ENCODE measurements around the gene HCN4. TPM values are rescaled to one million over a fixed set of nuclear protein-coding genes. Genes with fewer than 3 reads are reported as not detected.

Gene HCN4
- total RNA-seq, 1 experiment from 2014 or later, result 0.09 TPM

- no TSS peak for BruUV-seq (replicated peaks)
These were observed 7.1 kb upstream of the HCN4 start for GRCh38 chr15:73375755-73376305.

GRCh38 chr15:73375012-73375411 is 6.3 kb upstream of the HCN4 start:
- Histone ChIP-seq H3K4me1 (ENCODE audit: insufficient read depth, low read length, poor library complexity, severe bottlenecking) (no peaks in the 10 kb centered on the region), H3K27ac (ENCODE audit: low read depth, low read length, poor library complexity, severe bottlenecking) (no peak overlapping the region), H3K27me3 (replicated peaks; ENCODE audit: insufficient read depth, low read depth, low read length, poor library complexity) (peaks cover 23% of the 10 kb centered on the region), H3K4me3 (ENCODE audit: low read depth, low read length, poor library complexity, severe bottlenecking) (no peak overlapping the region), H3K36me3 (ENCODE audit: insufficient read depth, low read length, poor library complexity, severe bottlenecking) (no peaks in the 10 kb centered on the region), H3K9me3 (ENCODE audit: low read depth, low read length, poor library complexity, severe bottlenecking) (no peaks in the 10 kb centered on the region)
- CTCF ChIA-PET, result no interaction called here
- POLR2A ChIA-PET (ENCODE audit: low non-redundant PET), result no interaction called here
- no TSS peak for BruUV-seq (replicated peaks)
- DNase-seq (ENCODE audit: low spot score), result no peak
- TF ChIP-seq CTCF (conservative IDR thresholded peaks at IDR 0.05; ENCODE audit: low read depth, low read length), result no peak
- no peak for TF ChIP-seq EZH2 (IDR thresholded peaks at IDR 0.05; ENCODE audit: borderline replicate concordance, low read depth, low read length, poor library complexity, severe bottlenecking)
- intact Hi-C loops (cut with micrococcal nuclease; ENCODE audit: unreplicated experiment), result no loop called here

More at GRCh38 chr15:73375755-73376305, 7.1 kb upstream of the HCN4 start:
- Histone ChIP-seq H3K27me3 (replicated peaks; ENCODE audit: insufficient read depth, low read depth, low read length, poor library complexity) (peaks cover 15% of the 10 kb centered on the region), H3K9me3 (ENCODE audit: low read depth, low read length, poor library complexity, severe bottlenecking) (no peaks in the 10 kb centered on the region), H3K4me3 (ENCODE audit: low read depth, low read length, poor library complexity, severe bottlenecking) (no peak overlapping the region), H3K27ac (ENCODE audit: low read depth, low read length, poor library complexity, severe bottlenecking) (no peak overlapping the region), H3K36me3 (ENCODE audit: insufficient read depth, low read length, poor library complexity, severe bottlenecking) (no peaks in the 10 kb centered on the region), H3K4me1 (ENCODE audit: insufficient read depth, low read length, poor library complexity, severe bottlenecking) (no peaks in the 10 kb centered on the region)
- intact Hi-C loops (cut with micrococcal nuclease; ENCODE audit: unreplicated experiment), result no loop called here
- DNase-seq (ENCODE audit: low spot score), result peak; percentile 79
- ChIA-PET POLR2A (ENCODE audit: low non-redundant PET) (no interaction called here), CTCF (no interaction called here)
- TF ChIP-seq EZH2 (IDR thresholded peaks at IDR 0.05; ENCODE audit: borderline replicate concordance, low read depth, low read length, poor library complexity, severe bottlenecking) (no peak), CTCF (conservative IDR thresholded peaks at IDR 0.05; ENCODE audit: low read depth, low read length) (no peak)

GRCh38 chr15:73374604-73375003 is 5.8 kb upstream of the HCN4 start:
- POLR2A ChIA-PET (ENCODE audit: low non-redundant PET), result no interaction called here
- H3K36me3 ChIP-seq (ENCODE audit: insufficient read depth, low read length, poor library complexity, severe bottlenecking), result no peaks in the 10 kb centered on the region
- CTCF ChIA-PET, result no interaction called here

More at GRCh38 chr15:73374604-73375003, 5.8 kb upstream of the HCN4 start:
- Histone ChIP-seq H3K27ac (ENCODE audit: low read depth, low read length, poor library complexity, severe bottlenecking) (no peak overlapping the region), H3K9me3 (ENCODE audit: low read depth, low read length, poor library complexity, severe bottlenecking) (no peaks in the 10 kb centered on the region), H3K4me1 (ENCODE audit: insufficient read depth, low read length, poor library complexity, severe bottlenecking) (no peaks in the 10 kb centered on the region), H3K4me3 (ENCODE audit: low read depth, low read length, poor library complexity, severe bottlenecking) (no peak overlapping the region), H3K27me3 (replicated peaks; ENCODE audit: insufficient read depth, low read depth, low read length, poor library complexity) (peaks cover 27% of the 10 kb centered on the region)
- TF ChIP-seq CTCF (conservative IDR thresholded peaks at IDR 0.05; ENCODE audit: low read depth, low read length) (no peak), EZH2 (IDR thresholded peaks at IDR 0.05; ENCODE audit: borderline replicate concordance, low read depth, low read length, poor library complexity, severe bottlenecking) (no peak)
- DNase-seq (ENCODE audit: low spot score), result no peak
- intact Hi-C loops (cut with micrococcal nuclease; ENCODE audit: unreplicated experiment), result no loop called here
- BruUV-seq (replicated peaks), result no TSS peak

Data from A673 (cell line).